A673 (cell line): ENCODE results near the gene DCLK1. TPM values are rescaled to one million over a fixed set of nuclear protein-coding genes. Genes with fewer than 3 reads are reported as not detected.
A peak's percentile ranks its signal among the peaks of the same experiment; 100 is the strongest.

Experiments
- BruUV-seq: library from RNA; stranded (reverse); fragments of 400-500 nt; replicated peaks from 2 replicates; lab custom pipeline; 2021; lab: Mats Ljungman, UMichigan
- CTCF ChIA-PET: fragments of 300-600 bp; sonication (Branson Sonifier 250); formaldehyde crosslinking; loops from one replicate; lab custom pipeline; 2022; ENCODE audit warnings: antibody characterized with exemption; lab: Charles Lee
- POLR2A ChIA-PET: fragments of 300-600 bp; sonication (Branson Sonifier 250); formaldehyde crosslinking; loops from one replicate; lab custom pipeline; 2022; ENCODE audit warnings: antibody characterized with exemption; ENCODE audit not compliant: low non-redundant PET; lab: Charles Lee
- DNase-seq: peaks from one replicate; pipeline ENCODE4 v3.0.0-alpha.2; 2015; ENCODE audit warnings: low spot score
- H3K27ac ChIP-seq: fragments of 200-600 bp; sonication (generic); 2 replicates; pipeline ENCODE4 v1.5.1; 2016; ENCODE audit warnings: mixed run types, low read depth, mild to moderate bottlenecking, mixed read lengths, antibody characterized with exemption, low read length; ENCODE audit not compliant: poor library complexity, severe bottlenecking
- H3K27me3 ChIP-seq: fragments of 200-600 bp; sonication (generic); replicated peaks from 2 replicates; pipeline ENCODE4 v1.6.1; 2017; ENCODE audit warnings: mixed run types, low read depth, mild to moderate bottlenecking, mixed read lengths, antibody characterized with exemption, low read length; ENCODE audit not compliant: insufficient read depth, poor library complexity
- H3K36me3 ChIP-seq: fragments of 200-600 bp; sonication (generic); 2 replicates; pipeline ENCODE4 v1.6.1; 2016; ENCODE audit warnings: mixed run types, mild to moderate bottlenecking, mixed read lengths, antibody characterized with exemption, low read length; ENCODE audit not compliant: insufficient read depth, poor library complexity, severe bottlenecking
- H3K4me1 ChIP-seq: fragments of 200-600 bp; sonication (generic); 2 replicates; pipeline ENCODE4 v1.6.1; 2017; ENCODE audit warnings: mixed run types, mild to moderate bottlenecking, mixed read lengths, antibody characterized with exemption, low read length; ENCODE audit not compliant: insufficient read depth, poor library complexity, severe bottlenecking
- H3K4me3 ChIP-seq: fragments of 200-600 bp; sonication (generic); 2 replicates; pipeline ENCODE4 v1.5.1; 2016; ENCODE audit warnings: low read depth, mixed run types, mild to moderate bottlenecking, mixed read lengths, low read length; ENCODE audit not compliant: poor library complexity, severe bottlenecking
- H3K9me3 ChIP-seq: fragments of 200-600 bp; sonication (generic); 2 replicates; pipeline ENCODE4 v1.6.1; 2016; ENCODE audit warnings: mixed run types, low read depth, mild to moderate bottlenecking, mixed read lengths, antibody characterized with exemption, low read length; ENCODE audit not compliant: poor library complexity, severe bottlenecking
- CTCF ChIP-seq: fragments of 300-800, 200-600 bp; sonication (generic); conservative IDR thresholded peaks from 2 replicates; pipeline ENCODE4 v1.5.1; 2017; ENCODE audit warnings: low read depth, mild to moderate bottlenecking, antibody characterized with exemption, low read length, moderate library complexity, mixed read lengths
- EZH2 ChIP-seq: fragments of 200-600 bp; sonication (generic); IDR thresholded peaks from 2 replicates; pipeline ENCODE4 v1.6.1; 2017; ENCODE audit warnings: borderline replicate concordance, low read depth, mild to moderate bottlenecking, mixed read lengths, antibody characterized with exemption, low read length; ENCODE audit not compliant: poor library complexity, severe bottlenecking
- intact Hi-C: fragments of 100-400 bp; cut with micrococcal nuclease; formaldehyde crosslinking; loops from one replicate; pipeline ENCODE4 v1.10.0; 2022; ENCODE audit not compliant: unreplicated experiment
- total RNA-seq: library from RNA; stranded (reverse); gene quantifications from 2 replicates; pipeline ENCODE4 v1.2.3, GENCODE V29; 2021

Gene DCLK1
- total RNA-seq, 1 experiment from 2014 or later = 11.2 TPM

DNA sequence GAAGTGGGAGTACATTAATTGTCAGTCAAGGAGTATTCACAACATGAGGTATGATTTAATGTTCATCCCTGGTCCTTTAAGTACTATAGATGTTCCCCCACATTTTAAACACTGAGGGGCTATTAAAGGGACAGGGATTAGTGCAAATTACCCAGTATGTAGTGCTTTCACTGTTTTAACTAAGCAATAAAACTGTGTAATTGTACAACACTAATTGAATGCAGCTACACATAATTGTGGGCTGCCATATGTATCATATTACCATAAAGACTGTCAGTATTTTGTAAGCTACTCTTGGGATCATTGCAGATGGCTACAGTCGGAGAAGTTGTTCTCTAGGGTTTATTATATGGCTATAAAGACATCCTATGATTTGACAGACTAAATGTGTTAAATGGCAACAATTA, 316.6 kb downstream of the DCLK1 start:
- BruUV-seq = no TSS peak
- Histone ChIP-seq H3K27me3 (peaks cover 11% of the 10 kb centered on the region), H3K36me3 (no peaks in the 10 kb centered on the region), H3K9me3 (no peaks in the 10 kb centered on the region), H3K4me3 (no peak overlapping the region), H3K4me1 (peaks cover 10% of the 10 kb centered on the region), H3K27ac (no peak overlapping the region)
- intact Hi-C loops = loop anchor here (2.0 kb wide), 1 partner anchor 138 kb away; no protein-coding TSS in a partner anchor
- CTCF ChIA-PET = no interaction called here
- peak; percentile 16 for DNase-seq
- TF ChIP-seq EZH2 (no peak), CTCF (no peak)
- POLR2A ChIA-PET = no interaction called here

DNA sequence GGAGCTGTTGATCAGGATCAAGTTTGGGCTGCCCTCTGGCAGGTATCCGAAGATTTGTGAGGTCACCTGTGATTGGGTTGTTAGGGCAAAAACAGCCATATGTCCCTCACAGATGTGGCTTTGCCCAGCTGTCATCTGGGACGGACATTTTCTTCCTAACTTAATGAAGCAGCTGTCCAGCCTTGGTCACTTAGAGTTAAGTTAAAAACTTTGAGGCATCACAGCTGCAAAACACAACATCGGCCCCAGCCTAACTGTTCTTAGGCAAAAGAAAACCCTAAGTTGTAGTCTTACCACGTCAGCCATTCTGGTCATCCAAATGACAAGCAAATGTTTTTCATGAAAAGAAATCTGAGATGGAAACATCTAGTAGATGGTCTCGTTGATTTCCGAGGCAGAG, 318.4 kb downstream of the DCLK1 start:
- ChIA-PET CTCF (interaction anchor here (0.7 kb wide), 1 partner anchor 9 kb away, joined by 5 read pairs; no protein-coding TSS in a partner anchor), POLR2A (no interaction called here)
- Histone ChIP-seq H3K4me3 (no peak overlapping the region), H3K4me1 (peaks cover 10% of the 10 kb centered on the region), H3K36me3 (no peaks in the 10 kb centered on the region), H3K27me3 (peaks cover 11% of the 10 kb centered on the region), H3K27ac (no peak overlapping the region), H3K9me3 (no peaks in the 10 kb centered on the region)
- no peak for DNase-seq
- TF ChIP-seq CTCF (no peak), EZH2 (no peak)
- no TSS peak for BruUV-seq
- intact Hi-C loops = no loop called here

DNA sequence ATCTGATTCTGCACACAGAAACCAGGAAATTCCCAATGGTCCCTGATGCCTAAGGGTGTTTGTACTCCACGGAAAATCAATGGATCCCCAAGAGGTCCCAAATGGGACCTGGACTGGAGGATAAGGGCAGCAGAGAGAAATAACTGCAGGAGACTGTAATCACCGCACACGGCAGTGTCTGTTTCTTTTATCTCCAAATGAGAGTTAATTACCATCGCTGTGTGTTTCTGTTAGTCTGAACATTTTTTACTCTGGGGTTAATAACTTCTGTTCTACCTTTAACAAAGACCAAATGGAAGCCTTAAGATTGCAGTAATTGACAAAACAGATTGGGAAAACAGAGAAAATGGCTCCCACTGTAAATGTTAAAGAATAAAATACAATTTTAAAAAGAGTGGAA, 320.9 kb downstream of the DCLK1 start:
- TF ChIP-seq EZH2 (no peak), CTCF (no peak)
- ChIA-PET CTCF (no interaction called here), POLR2A (interaction anchor here (0.7 kb wide), 1 partner anchor 71 kb away, joined by 3 read pairs; no protein-coding TSS in a partner anchor)
- no peak overlapping the region for H3K27ac ChIP-seq
- no peaks in the 10 kb centered on the region for H3K9me3 ChIP-seq
- DNase-seq = no peak
- no TSS peak for BruUV-seq
- no peaks in the 10 kb centered on the region for H3K36me3 ChIP-seq
- H3K27me3 ChIP-seq = peaks cover 11% of the 10 kb centered on the region
- intact Hi-C loops = no loop called here
- peaks cover 10% of the 10 kb centered on the region for H3K4me1 ChIP-seq
- no peak overlapping the region for H3K4me3 ChIP-seq
